Activated CD4-positive, CD25-positive, alpha-beta regulatory T cell treated with anti-CD3 and anti-CD28 coated beads, Interleukin-2, amount 50 U/mL, for 16 hours (primary cell): ENCODE measurements around the gene SMAD5.

Experiments used
- DNase-seq: peaks from one replicate; pipeline ENCODE4 v3.0.0-alpha.2; 2020; ENCODE audit warnings: low read depth, low spot score

The SMAD5 gene

DNA sequence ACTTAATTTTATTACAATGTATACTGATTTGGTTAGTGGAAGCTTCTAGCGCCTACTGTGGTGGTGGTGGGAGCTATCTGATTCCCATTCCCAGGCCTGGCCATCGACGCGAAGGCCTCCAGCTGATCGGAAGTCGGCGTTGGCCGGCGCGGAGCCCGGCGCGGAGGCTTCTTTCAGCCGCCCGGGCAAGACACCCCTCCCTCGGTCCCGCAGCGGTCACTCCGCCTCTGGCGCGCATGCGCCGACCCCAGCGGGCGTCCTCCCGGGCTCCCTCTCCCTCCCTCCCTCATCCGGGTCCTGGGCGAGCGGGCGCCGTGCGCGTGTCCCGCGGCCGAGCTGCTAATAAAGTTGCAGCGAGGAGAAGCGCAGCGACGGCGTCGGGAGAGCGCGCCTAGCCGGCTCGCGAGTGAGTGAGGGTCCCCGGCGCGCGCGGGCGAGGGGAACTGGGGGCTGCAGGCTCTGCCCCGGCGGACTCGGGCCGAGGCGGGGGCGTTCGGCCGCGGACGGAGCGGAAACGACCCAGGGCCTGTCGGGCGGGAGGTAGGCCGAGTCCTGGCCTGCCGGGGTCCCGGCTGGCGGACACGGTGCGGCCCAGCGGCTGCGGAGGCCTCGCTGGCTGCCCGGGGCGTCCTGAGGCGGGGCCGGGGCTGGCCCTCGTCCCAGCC is at the start of gene SMAD5:
TSS of gene SMAD5 (plus strand) at position 289 of the 665 bp plus-strand sequence. CDS start 20,916 bp downstream, outside the sequence.
- peak; percentile 16 for DNase-seq

DNA sequence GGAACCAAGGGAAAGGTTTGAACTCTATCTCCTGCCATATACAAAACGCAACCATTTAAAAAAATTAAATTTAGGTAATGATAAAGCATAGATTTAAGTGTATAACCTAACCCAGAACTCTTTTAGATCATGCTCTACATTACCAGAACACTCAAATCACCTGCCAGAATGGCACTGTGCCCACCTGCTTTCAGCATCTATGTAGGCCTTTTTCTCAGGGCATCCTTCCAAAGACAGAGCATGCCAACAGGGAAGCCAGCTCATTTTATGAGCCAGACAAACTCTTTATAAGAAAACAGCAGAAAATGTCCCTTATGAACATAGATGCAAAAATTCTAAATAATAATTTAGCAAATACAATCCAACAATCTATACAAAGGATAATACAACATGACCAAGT is 47.9 kb upstream of the SMAD5 start:
- no peak for DNase-seq

DNA sequence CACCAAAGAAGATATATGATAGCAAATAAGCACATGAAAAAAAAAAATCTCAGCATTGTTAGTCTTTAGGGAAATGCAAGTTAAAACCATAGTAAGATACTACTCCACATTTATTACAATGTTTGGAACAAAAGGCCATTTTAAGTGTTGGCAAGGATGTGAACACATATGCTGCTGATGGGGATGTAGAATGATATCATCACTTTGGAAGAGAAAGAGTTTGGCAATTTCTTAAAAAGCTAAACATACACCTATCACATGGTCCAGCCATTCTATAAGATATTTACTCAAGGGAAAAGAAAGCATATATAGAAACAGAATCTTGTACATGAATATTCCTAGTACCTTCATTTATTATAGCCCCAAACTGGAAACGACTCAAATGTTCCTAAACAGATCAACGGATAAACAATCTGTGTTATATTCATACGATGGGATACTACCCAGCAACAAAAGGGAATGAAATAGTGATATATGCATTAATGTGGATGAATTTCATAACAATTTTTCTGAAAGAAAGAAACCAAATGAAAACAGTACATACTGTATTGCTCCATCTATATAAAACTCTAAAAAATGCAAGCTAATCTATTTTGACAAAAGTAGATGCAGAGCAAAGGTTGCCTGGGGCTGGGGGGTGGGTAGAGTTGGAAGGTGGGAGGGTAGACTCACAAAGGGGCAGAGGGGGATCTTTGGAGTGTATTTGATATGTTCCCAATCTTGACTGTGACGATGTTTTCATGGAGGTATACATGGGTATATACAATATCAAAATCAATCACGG is 45.7 kb upstream of the SMAD5 start:
- no peak for DNase-seq

DNA sequence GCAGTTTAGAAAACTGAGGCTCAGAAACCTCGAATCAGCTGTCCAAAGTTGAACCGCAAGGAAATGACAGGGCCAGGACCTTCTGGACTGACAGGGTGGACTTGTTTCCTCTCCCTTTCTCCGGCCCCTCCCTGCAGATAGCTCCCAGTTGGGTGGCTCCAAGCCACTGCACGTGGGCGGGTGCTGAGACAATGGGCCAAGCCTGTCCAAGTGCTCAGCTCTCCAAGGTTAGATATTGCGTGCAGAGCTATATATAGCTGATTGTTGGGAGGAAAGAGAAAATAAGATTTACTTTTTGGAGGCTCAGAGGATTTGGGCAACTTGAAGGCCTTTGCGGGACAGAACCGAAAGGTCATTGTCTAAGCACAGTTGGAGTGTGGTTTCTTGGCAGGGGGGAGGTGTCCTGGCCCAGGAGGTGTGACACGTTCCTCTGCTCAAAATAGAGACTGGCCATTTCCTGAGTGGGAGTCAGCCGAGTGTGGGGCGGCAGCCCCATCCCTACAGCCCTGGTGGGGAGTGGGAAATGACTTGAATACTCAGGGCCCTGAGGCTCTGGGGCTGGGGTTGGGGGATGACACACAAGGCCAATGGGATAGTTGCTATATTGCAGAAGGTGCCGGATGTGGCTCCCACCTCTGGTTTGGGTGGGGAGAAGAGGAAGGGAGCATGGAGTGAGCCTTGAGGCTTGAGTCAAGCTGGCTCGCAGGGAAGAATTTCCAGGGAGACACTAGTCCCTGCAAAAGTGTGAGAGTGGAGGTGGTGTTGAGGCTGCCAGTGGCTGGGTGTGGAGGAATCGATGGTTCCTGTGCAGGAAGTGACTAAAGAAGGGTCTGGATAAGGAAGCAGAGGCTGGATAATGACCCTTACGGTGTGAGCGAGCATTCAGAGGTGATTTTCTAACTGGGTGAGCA is 44.4 kb upstream of the SMAD5 start:
- DNase-seq = no peak

DNA sequence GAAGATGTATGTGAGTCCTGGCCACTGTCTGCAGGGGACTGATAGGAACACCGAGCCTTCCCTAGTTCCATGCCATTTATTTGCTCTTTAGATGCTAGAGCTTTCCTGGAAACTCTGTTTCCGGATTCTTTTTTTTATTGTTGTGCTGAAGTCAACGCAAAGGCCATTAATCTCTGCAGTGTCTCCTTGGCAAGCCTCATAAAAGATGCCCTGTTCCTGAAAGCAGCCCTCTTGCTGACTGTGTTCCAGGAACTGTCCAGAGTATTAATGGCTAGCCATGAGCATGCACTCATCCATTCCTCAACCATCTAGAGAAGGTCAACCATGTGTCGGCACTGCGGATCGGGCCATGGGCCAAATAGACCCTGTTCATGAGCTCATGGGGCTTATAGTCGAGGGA is 42.9 kb upstream of the SMAD5 start:
- DNase-seq = no peak

DNA sequence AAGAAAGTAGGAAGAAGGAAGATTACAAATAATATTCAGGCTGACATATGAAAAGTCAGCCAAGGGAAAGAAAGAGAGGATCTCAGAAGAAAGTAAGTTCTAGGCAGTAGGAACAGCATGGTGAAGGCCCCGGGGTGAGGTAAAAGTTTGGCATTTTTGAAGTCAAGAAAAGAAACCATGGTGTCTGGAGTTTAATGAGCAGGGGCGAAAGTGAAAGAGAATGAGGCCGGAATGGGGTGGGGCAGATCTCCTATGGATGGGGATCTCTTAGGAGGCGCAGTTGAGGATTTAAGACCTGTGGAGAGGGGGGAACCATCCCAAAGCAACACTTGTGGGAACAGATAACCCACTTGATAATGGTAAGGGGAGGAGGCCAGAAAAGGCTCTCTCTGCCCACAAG is 42.3 kb upstream of the SMAD5 start:
- DNase-seq = no peak

DNA sequence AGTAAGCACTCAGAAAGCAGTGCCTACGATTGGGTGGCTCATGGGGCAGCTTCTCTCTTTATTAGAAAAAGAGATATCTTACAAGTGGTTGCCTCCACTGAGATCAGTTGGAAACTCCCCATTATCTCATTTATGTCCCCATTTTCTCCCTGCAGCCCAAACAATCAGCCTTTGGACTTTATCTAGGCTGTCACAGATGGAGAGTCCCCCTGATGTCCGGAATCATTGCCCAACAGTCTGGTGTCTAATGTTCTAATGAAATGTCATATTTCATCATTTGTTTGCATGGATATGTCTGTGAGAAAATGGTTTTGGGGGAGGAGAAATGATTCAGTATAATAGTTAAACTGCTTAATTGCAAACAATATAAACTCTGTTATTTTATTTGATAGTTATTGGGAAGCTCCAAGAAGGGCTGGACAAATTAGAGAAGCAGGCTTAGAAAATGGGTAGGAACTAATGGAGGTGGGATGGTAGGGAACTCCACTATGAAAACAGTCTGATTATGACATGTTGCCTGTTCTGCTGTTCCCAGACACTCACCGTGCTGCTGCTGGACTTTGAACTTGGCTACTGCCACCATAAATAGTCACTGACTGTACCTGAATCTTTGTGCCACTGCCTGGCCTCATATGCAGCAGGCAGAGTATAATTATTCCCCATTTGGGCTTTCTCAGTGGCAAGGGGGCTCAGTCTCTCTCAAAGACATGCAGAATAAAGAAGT is 38.3 kb upstream of the SMAD5 start:
- DNase-seq = no peak

DNA sequence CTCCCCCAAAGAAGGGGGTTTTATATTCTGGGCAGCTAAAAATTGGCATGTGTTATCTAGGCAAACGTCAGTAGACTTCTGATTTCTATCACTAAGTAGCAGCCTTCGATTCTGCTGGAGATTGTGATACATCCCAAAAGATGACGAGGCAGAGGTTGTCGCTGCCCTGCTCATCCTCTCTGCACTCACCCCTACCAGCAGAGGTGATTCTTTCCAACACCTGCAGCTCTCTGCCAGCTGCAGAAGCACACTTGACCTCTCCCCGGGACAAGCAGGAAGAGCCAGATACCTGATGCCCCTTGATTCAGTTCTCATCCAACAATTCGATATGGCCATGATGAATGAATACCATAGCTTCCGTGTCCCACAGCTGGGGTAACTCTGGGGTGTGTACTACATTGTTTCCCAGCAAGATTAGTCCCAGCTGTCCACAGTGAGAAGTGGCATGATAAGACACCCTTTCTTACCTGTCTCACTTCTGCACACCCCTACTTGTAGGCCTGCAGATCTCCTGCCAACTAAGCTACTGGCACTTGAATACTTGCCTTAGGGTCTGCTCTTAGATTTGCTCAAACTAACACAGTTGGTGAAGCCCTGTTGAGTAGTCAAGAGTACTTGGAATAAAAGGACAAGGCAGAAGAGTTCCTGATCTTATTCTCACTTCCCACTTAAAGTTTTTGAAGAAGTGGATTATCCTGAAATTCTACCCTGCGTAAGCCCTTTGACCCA is 37.6 kb upstream of the SMAD5 start:
- no peak for DNase-seq

DNA sequence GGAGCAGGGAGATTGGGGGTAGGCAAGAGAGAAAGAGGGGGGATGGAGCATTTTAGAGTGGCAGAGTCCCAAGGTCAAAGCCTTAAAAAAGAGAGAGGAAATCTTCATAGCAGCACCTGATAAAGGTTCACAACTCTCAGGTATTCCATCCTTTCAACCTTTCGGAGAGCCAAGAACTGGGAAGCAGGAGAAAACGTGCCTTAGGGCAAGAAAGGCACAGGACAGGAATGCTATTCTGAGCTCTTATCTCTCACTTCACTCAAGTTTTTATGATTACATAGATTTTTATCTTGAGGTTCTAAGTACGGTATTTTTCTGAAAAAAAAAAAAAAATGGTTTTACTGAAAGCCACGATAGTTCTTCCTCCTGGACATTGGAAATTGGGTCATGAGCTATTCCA is 34.5 kb upstream of the SMAD5 start:
- no peak for DNase-seq

DNA sequence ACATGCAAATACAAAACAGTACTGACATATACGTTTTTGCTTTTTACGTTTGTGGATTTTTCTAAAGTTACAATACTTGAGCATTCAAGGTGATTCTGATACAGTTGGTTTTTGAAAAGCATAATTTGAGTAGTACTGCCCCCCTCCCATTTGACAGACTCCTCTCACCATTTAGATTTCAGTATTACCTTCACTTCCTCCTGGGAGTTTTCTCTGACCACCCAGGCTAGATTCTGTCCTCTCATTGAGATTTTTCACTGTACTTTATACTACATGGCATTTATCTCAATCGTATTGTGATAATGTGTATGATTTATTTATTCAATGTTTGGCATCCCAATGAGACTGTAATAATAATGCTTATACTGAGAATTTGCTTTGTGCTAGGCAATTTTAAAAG is 32.8 kb upstream of the SMAD5 start:
- no peak for DNase-seq

DNA sequence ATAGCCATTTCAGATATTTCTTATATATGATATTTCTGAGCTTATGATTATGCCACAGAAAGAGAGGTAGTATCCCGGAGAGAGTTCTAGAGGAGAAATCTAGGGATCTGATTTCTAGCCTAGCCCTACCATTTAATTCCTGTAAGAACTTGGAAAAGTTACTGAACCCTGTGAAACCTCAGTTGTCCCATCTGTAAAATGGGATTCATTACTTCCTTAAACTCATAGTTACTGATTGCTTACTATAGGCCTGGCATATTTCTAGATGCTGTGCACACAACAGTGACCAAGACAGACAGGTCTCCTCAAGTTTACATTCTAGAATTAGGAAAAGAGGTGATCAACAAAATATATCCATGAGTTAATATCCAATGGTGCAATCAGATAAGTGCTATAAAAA is 30.8 kb upstream of the SMAD5 start:
- DNase-seq = no peak

DNA sequence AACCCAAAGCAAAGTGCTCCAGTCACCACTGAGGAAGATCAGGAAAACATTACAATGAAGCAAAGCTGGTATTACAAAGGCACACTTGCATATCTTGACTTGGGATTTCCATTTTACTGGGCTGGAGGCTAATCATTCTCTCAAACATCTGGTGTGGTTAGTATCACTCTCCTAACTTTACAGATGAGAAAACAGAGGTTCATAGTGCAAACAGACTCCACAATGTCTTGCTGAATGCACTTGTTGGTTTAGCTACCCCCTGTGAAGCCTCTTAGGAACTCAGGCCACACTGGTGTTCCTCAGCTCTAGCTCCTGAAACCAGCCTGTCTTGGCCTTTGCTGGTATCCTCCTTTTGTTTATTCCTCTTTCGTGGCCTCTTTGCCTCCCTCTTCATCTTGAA is 29.5 kb upstream of the SMAD5 start:
- no peak for DNase-seq

DNA sequence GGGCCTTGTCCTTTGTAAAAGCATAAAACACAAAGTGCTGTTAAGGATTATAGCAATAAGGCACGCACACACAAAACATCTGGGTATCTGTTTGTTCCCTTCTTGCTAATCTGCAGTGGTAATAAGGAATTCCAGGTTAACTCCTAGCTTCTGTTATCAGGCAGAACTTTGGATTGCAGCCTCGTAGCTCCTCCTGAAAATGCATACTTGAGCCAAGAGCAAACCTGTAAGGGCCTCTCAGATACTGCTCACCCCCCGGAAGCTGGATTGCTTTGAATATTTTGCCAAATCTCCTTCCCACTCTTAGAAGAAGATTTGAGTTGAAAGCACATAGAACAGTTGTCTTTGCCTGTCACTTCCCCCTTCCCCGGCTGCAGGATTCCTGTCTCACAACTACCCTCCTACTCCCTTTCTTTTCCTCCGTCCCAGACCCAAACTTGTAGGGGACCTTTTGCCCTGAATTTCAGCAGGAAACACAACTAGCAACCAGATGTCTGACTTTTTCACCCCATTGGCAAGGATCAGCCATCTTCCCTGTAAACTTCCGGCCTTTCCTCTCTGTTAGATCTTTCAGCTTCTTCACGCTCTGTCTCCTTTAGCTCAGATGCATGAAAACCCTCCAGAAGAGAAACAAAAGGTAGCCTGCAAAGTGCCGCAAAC is 28.2 kb upstream of the SMAD5 start:
- DNase-seq = no peak

DNA sequence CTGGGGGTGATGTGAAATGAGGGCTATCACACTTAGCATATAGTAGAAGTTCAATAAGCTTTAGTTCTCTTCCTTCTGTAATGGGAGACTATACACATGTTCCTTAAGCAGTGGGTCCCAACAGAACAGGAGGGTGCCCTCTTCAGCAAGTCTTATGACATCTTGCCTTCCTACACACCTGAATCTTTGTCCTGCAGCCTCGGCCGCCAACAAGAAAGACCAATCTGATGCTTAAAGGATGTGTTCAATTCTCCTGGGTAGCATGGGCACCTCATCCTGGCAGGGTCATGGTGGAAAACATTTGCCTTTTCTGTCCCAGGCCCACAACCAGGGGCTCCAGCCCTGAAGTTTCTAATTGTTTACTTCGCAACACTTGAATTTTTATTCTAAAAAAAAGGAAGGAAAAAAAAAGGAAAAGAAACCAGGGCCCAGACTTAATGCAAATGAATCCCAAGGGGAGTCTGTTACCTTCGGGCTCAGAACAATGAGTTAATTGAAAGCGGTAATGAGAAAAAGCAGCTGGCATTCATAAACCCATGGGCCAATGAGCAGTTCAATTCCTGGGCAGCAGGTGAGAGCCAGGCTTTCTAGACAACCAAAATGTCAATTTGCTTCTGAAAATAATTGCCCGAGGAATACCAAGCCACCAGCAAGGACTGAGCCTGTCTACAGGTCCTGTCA is 26.2 kb upstream of the SMAD5 start:
- DNase-seq = no peak

DNA sequence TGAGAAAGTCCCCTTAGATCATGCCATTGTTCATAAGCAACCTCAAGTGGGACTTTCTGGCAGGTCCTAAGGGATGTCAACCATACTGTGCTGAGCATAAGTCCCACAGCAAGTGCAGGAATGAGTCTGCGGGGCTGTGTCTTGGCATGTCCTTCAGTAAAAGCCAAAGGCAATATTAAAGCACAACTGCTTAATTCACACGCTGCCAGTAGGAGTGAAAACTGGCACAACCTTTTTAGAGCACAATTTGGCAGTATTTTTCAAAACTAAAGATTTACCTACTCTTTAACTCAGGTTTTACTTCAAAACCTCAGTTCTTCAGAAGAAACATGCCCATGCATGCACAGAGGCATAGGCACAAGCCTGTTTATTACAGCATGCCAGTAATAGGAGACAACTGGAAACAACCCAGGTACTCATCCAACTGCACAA is 24.4 kb upstream of the SMAD5 start:
- no peak for DNase-seq

DNA sequence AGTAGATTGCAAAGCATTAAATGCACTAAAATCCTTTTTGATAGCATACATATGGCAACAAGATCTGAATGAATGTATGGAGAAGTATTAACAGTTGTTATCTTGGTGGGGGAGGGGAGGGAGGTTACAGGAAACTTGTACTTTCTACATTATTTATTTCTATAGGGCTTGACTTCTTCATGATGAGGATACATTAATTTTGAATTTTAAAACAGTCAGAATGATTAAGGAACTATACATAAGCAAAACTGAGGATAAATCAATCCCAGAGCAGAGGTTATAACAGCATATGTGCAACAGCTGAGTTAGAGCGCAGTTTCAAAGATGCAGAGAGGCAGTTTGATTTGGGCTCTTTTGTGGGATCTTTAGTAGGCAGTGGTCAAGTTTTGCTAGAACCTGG is 23.9 kb upstream of the SMAD5 start:
- DNase-seq = no peak

DNA sequence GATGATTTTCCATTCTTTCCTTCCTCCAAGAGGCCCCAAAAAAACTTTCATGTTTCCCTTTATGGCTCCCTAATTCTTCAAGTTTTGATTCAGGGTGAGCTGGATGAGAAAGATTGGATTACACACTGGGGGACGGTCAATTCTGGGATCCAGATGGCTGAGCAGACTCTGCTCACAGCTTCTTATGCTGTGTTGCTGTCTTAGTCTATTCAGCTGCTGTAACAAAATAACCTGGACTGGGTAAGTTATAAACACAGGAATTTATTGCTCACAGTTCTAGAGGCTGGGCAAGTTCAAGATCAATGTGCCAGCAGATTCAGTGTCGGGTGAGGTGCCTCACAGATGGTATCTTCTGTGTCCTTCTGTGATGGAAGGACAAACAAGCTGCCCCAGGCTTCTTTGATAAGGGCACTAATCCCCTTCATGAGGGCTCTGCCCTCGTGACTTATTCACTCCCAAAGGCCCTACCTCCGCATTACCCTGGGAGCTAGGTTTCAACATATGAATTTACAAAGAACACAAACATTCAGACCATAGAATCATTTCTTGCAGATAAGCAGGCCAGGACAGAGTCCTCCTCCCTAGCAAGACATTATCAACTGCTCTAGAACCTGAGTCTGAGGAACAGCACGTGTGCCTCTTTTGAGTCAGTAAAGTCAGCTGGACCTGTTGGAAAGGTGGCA is 23.1 kb upstream of the SMAD5 start:
- DNase-seq = no peak

DNA sequence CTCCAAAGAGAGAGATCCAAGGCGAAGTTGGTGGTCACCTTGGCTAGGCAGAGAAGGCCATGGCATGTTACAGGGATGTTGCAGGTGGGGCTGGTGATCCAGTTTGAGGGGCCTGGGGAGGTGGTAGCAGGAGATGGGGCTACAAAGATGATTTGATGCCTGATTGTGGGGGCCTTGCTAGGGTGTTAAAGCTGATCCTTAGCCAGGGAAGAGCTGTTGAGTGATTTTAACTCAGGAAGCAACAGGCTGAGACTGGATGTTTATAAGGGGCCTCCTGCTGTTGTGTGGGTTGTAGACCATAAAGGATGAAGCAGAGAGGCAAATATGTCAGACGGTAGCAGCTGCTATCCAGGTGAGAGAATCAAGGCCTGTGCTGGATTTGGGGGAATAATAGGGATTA is 19.0 kb upstream of the SMAD5 start:
- DNase-seq = no peak

DNA sequence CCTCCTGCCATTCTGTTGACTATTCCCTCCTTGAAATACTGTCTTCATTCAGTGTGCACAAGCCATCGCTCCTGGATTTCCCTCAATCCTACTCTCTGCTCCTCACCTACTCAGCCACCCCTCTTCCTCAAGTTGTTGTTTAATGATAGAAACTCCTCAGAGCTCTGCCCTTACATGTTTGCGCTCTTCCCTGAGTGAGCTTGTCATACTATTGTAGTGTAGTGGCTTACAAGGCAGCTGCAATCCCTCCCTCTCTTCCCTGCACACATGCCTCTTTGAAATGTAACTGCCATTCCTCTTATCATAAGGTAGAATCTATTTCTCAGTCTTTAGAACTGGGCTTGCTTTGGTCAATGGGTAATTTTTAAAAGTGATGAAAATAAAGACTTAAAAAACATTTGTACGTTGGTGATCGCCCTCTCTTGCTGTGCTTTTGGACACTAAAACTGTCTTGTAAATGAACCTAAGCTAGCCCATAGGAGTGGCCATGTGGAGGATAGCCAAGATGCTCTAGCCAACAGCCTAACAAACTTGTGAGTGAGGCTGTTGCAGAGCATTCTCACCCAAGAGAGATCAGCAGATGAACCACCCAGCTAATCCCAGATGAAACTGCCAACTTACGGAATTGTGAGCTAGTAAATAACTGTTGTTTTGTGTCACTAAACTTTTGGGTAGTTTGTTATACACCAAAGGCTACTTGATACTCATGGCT is 18.1 kb upstream of the SMAD5 start:
- no peak for DNase-seq
